Muscle of leg (tissue), 11 donors: ENCODE measurements around the gene CDKAL1. TPM values are rescaled to one million over a fixed set of nuclear protein-coding genes. Genes with fewer than 3 reads are reported as not detected.

ENCODE experiments used
- DNase-seq: peaks from one replicate; pipeline ENCODE4 v3.0.0; 2013
- H3K27ac ChIP-seq: one replicate; pipeline ENCODE4 v1.5.1; 2013; ENCODE audit warnings: mild to moderate bottlenecking, low read length, control low read depth
- H3K27me3 ChIP-seq: one replicate; pipeline ENCODE4 v1.6.1; 2013; ENCODE audit warnings: low read length; ENCODE audit not compliant: control insufficient read depth, insufficient read depth
- H3K36me3 ChIP-seq: one replicate; pipeline ENCODE4 v1.6.1; 2013; ENCODE audit warnings: low read length; ENCODE audit not compliant: control insufficient read depth, insufficient read depth
- H3K4me1 ChIP-seq: one replicate; pipeline ENCODE4 v1.6.1; 2013; ENCODE audit warnings: low read length; ENCODE audit not compliant: control insufficient read depth, insufficient read depth
- H3K4me3 ChIP-seq: one replicate; pipeline ENCODE4 v1.5.1; 2013; ENCODE audit warnings: low read length, control low read depth
- H3K9me3 ChIP-seq: replicated peaks from 2 replicates; pipeline ENCODE4 v1.6.1; 2013; ENCODE audit warnings: low read depth, low read length; ENCODE audit not compliant: control insufficient read depth
- WGBS: methylation state at CpG from one replicate; pipeline ENCODE4 v1.1.5; 2013; ENCODE audit warnings: missing lambda C conversion rate; ENCODE audit not compliant: insufficient coverage; 5-methylcytosine and 5-hydroxymethylcytosine counted together
- polyA plus RNA-seq, 8 donors: library from polyadenylated mRNA; unstranded; fragments of 120-200 nt; gene quantifications; one replicate each; pipeline versions ENCODE4 v1.2.1 to v1.2.3, GENCODE V29; 2013; ENCODE audit warnings: inconsistent platforms in 1 of 8, low replicate concordance in 1 of 8; ENCODE audit not compliant: insufficient read length in 8 of 8, insufficient read depth in 1 of 8
- total RNA-seq: library from RNA; stranded (reverse); fragments of 120-200 nt; gene quantifications from one replicate; pipeline ENCODE4 v1.2.4, GENCODE V29; 2013

Gene CDKAL1
- total and polyA plus RNA-seq, 9 donors: 11.0 to 23.6 (median 13.0) TPM

GRCh38 chr6:20875369-20875963 lies 341.2 kb downstream of the CDKAL1 start:
- no CpG with 5 or more reads among the region's 1 CpG for WGBS
- Histone ChIP-seq H3K4me3 (no peak overlapping the region), H3K27ac (no peak overlapping the region)

DNA sequence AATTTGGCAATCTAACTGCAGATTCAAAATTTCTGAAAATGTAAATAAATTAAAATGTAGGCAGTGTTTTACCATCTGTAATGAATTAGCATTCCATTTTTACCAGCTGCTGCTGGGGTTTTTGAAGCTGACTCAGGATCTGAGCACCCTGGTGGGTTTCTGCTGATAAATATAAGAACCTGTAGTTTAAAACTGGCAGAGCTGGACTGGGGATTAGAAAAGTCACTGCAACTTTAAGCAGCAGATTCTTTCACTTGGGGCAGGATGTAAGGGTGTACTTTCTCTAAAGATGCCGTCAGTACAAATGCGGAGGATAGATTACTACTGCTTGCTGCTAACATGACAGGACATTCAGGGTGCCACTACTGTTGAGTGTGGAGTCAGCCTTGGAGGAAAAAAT lies 341.8 kb downstream of the CDKAL1 start:
- WGBS: no CpG with 5 or more reads among the region's 2 CpGs
- DNase-seq: peak; percentile 22

More at GRCh38 chr6:20875369-20875963, 341.2 kb downstream of the CDKAL1 start:
- H3K36me3 ChIP-seq: no peaks in the 10 kb centered on the region
- no peaks in the 10 kb centered on the region for H3K9me3 ChIP-seq
- DNase-seq: peak; percentile 58
- no peaks in the 10 kb centered on the region for H3K27me3 ChIP-seq
- H3K4me1 ChIP-seq: peaks cover 3% of the 10 kb centered on the region

GRCh38 chr6:20876561-20876960 lies 342.3 kb downstream of the CDKAL1 start:
- WGBS: no CpG with 5 or more reads among the region's 2 CpGs
- no peak overlapping the region for H3K4me3 ChIP-seq
- H3K27ac ChIP-seq: no peak overlapping the region
- no peak for DNase-seq
- H3K27me3 ChIP-seq: no peaks in the 10 kb centered on the region
- H3K4me1 ChIP-seq: peaks cover 3% of the 10 kb centered on the region
- no peaks in the 10 kb centered on the region for H3K9me3 ChIP-seq
- no peaks in the 10 kb centered on the region for H3K36me3 ChIP-seq

More for the DNA sequence above, 341.8 kb downstream of the CDKAL1 start:
- H3K27me3 ChIP-seq: no peaks in the 10 kb centered on the region
- H3K4me3 ChIP-seq: no peak overlapping the region
- no peaks in the 10 kb centered on the region for H3K9me3 ChIP-seq
- H3K36me3 ChIP-seq: no peaks in the 10 kb centered on the region
- no peak overlapping the region for H3K27ac ChIP-seq
- H3K4me1 ChIP-seq: peaks cover 3% of the 10 kb centered on the region

- peaks cover 3% of the 10 kb centered on the region for H3K4me1 ChIP-seq
- H3K27ac ChIP-seq: no peak overlapping the region
- H3K27me3 ChIP-seq: no peaks in the 10 kb centered on the region
- H3K9me3 ChIP-seq: no peaks in the 10 kb centered on the region
- DNase-seq: no peak
- 91% methylated on average over 2 of the region's 6 CpGs for WGBS
- H3K4me3 ChIP-seq: no peak overlapping the region
- no peaks in the 10 kb centered on the region for H3K36me3 ChIP-seq
Observed at GRCh38 chr6:20877008-20877937, 343.0 kb downstream of the CDKAL1 start.

DNA sequence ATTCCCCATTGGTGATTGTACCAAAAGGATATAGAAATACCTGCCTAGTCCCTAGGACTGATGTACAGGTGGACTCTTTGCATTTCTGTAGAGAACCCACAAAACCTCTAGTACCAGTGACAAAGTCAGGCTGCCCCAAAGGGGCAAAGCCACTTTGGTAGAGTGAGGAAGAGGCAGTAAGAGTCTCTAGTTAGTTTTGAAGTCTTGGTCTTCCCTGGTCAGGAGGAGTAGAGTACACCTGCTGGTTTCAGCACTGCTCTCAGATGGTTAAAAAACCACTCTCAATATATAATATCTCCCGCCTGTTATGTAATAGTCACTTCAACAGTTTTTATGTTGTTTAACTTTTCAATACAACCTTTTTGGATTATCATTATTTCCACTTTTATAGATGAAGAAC lies 344.9 kb downstream of the CDKAL1 start:
- H3K36me3 ChIP-seq: no peaks in the 10 kb centered on the region
- WGBS: no CpG with 5 or more reads among the region's 1 CpG
- no peak for DNase-seq

GRCh38 chr6:20879526-20879925 lies 345.3 kb downstream of the CDKAL1 start:
- DNase-seq: no peak
- Histone ChIP-seq H3K9me3 (no peaks in the 10 kb centered on the region), H3K4me3 (no peak overlapping the region), H3K27me3 (no peaks in the 10 kb centered on the region), H3K36me3 (no peaks in the 10 kb centered on the region), H3K4me1 (peaks cover 3% of the 10 kb centered on the region), H3K27ac (no peak overlapping the region)
- no CpG with 5 or more reads among the region's 1 CpG for WGBS

More for the DNA sequence above, 344.9 kb downstream of the CDKAL1 start:
- H3K27me3 ChIP-seq: no peaks in the 10 kb centered on the region
- H3K4me3 ChIP-seq: no peak overlapping the region
- no peaks in the 10 kb centered on the region for H3K9me3 ChIP-seq
- peaks cover 3% of the 10 kb centered on the region for H3K4me1 ChIP-seq
- H3K27ac ChIP-seq: no peak overlapping the region

GRCh38 chr6:20881365-20881764 lies 347.1 kb downstream of the CDKAL1 start:
- no peak for DNase-seq
- no peaks in the 10 kb centered on the region for H3K4me1 ChIP-seq
- no CpG with 5 or more reads among the region's 1 CpG for WGBS
- no peak overlapping the region for H3K27ac ChIP-seq
- no peak overlapping the region for H3K4me3 ChIP-seq
- no peaks in the 10 kb centered on the region for H3K36me3 ChIP-seq
- H3K27me3 ChIP-seq: no peaks in the 10 kb centered on the region
- H3K9me3 ChIP-seq: no peaks in the 10 kb centered on the region

DNA sequence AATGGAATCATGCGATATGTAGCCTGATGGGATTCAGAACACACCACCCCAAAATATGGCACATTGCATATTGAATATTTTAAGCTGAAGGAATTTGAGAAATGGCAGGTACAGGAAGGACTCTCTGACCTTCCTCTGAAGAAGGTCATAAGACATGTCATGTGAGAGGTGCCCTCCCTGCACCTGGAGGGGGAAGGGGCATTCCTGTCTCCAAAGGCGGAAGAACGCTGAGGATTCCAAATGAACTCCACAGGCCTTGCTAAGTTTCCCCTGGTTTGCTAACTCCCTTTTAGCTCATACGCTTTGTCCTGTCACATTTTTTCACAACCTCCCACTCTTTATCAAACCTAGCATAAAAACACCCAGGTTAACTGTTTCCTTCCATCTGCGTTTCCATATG lies 347.8 kb downstream of the CDKAL1 start:
- no peak overlapping the region for H3K4me3 ChIP-seq
- no peak for DNase-seq
- H3K4me1 ChIP-seq: no peaks in the 10 kb centered on the region
- H3K27me3 ChIP-seq: no peaks in the 10 kb centered on the region
- 90% methylated on average over 1 of the region's 5 CpGs for WGBS
- no peak overlapping the region for H3K27ac ChIP-seq
- no peaks in the 10 kb centered on the region for H3K36me3 ChIP-seq
- no peaks in the 10 kb centered on the region for H3K9me3 ChIP-seq

DNA sequence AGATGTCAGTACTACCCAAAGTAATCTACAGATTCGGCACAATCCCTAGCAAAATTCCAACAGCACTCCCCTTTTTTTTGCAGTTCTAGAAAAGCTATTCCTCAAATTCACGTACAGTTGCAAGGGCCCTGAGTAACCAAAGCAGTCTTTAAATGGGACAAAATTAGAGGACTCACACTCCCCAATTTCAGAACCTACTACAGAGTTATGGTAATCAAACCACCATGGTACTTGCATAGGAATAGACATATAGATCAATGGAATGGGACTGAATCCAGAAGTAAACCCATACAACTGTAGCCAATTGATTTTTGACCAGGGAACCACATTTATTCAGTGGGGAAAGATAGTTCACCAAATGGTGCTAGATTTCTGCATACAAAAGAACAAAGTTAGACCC lies 350.8 kb downstream of the CDKAL1 start:
- Histone ChIP-seq H3K4me3 (no peak overlapping the region), H3K27ac (no peak overlapping the region), H3K36me3 (no peaks in the 10 kb centered on the region), H3K9me3 (no peaks in the 10 kb centered on the region), H3K4me1 (no peaks in the 10 kb centered on the region), H3K27me3 (no peaks in the 10 kb centered on the region)
- no CpG with 5 or more reads among the region's 2 CpGs for WGBS
- DNase-seq: no peak

GRCh38 chr6:20891161-20891560 lies 356.9 kb downstream of the CDKAL1 start:
- no peaks in the 10 kb centered on the region for H3K36me3 ChIP-seq

More at GRCh38 chr6:20891161-20891560, 356.9 kb downstream of the CDKAL1 start:
- H3K4me3 ChIP-seq: no peak overlapping the region
- no peaks in the 10 kb centered on the region for H3K9me3 ChIP-seq
- WGBS: no CpG with 5 or more reads among the region's 6 CpGs
- H3K27me3 ChIP-seq: no peaks in the 10 kb centered on the region
- H3K27ac ChIP-seq: no peak overlapping the region
- DNase-seq: no peak
- no peaks in the 10 kb centered on the region for H3K4me1 ChIP-seq
